ENCODE data around the gene IAH1.

IAH1 gene

DNA sequence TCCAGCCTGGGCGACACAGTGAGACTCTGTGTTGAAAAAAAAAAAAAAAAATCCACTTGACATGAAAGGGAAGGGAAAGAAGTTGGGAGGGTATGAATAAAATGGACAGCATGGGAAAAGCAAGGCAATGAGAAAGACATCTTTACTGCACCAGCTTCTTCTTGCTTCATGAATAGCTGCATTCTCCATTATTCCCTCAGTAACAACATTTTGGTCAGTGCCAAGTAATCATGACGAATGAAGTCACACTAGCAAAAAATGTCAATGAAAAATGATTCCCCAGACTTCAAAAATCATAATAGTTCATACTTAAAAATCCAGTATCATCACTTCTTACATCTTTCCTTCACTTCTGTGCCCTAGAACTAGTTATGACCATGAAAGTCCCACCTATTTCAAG lies 50.9 kb downstream of the IAH1 start:
- Histone ChIP-seq H3K27me3 (no peaks in the 10 kb centered on the region), H3K36me3 (peaks cover 80% of the 10 kb centered on the region), H3K9me3 (no peaks in the 10 kb centered on the region), H3K4me3 (ENCODE audit: low read depth in 1 of 2, low read length in 1 of 2) (no peak overlapping the region), H3K27ac (no peak overlapping the region), H3K4me1 (ENCODE audit: control insufficient read depth in 1 of 2, insufficient read depth in 1 of 2, low read depth in 1 of 2, low read length in 1 of 2) (no peaks in the 10 kb centered on the region)
- TF ChIP-seq, protein P1, sequence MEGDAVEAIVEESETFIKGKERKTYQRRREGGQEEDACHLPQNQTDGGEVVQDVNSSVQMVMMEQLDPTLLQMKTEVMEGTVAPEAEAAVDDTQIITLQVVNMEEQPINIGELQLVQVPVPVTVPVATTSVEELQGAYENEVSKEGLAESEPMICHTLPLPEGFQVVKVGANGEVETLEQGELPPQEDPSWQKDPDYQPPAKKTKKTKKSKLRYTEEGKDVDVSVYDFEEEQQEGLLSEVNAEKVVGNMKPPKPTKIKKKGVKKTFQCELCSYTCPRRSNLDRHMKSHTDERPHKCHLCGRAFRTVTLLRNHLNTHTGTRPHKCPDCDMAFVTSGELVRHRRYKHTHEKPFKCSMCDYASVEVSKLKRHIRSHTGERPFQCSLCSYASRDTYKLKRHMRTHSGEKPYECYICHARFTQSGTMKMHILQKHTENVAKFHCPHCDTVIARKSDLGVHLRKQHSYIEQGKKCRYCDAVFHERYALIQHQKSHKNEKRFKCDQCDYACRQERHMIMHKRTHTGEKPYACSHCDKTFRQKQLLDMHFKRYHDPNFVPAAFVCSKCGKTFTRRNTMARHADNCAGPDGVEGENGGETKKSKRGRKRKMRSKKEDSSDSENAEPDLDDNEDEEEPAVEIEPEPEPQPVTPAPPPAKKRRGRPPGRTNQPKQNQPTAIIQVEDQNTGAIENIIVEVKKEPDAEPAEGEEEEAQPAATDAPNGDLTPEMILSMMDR (IDR thresholded peaks at IDR 0.05): no peak

DNA sequence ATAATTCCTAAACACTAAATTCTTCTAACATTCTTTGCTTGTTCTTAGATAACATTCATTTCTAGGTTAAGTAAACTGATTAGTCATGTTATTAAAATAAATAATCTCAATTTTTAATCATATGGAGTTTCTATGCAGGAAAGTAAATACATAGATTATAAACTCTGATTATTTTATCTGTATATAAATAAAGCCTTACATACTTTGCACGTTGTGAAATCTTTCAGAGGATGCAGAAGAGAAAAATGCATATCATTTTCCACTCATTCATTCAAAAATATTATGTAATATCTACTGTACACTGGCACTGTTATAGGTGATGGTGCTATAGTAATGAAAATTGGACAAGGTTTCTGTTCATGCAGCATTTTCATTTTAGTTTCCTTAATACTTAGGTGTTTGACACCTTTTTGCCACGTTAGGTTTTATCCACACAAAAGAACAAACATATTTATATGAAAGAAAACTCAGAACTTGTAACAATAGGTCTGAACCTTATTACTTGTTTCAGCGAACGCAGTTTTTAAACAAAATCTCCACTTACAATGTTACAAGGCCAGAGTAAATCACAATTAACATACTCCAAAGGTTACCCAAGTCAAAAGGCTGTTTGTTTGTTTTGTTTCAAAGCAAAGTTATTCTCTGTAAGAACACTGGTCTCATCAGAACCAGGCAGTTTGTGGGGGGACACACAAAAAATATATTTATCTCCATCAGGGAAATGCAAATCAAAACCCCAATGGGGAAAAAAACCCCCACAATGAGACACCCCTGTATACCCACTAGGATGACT lies 53.8 kb downstream of the IAH1 start:
- H3K36me3 ChIP-seq: peaks cover 80% of the 10 kb centered on the region

DNA sequence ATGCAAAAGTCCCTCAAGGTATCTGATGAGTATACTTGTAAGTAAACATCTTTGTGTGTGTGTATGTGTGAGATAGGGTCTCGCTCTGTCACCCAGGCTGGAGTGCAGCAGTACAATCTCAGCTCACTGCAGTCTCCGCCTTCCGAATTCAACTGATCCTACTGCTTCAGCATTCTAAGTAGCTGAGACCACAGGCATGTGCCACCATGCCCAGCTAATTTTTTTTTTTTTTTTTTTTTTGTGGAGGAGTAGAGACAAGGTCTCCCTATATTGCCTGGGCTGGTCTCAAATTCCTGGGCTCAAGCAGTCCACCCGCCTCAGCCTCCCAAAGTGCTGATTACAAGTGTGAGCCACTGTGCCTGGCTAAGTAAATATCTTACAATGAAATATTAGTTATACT lies 58.1 kb downstream of the IAH1 start:
- TF ChIP-seq, protein P1 (IDR thresholded peaks at IDR 0.05): no peak
- H3K36me3 ChIP-seq: peaks cover 54% of the 10 kb centered on the region

More for the DNA sequence above, 53.8 kb downstream of the IAH1 start:
- Histone ChIP-seq H3K27ac (no peak overlapping the region), H3K4me3 (ENCODE audit: low read depth in 1 of 2, low read length in 1 of 2) (no peak overlapping the region), H3K27me3 (no peaks in the 10 kb centered on the region), H3K9me3 (no peaks in the 10 kb centered on the region), H3K4me1 (ENCODE audit: control insufficient read depth in 1 of 2, insufficient read depth in 1 of 2, low read depth in 1 of 2, low read length in 1 of 2) (no peaks in the 10 kb centered on the region)
- TF ChIP-seq, protein P1 (IDR thresholded peaks at IDR 0.05): no peak

DNA sequence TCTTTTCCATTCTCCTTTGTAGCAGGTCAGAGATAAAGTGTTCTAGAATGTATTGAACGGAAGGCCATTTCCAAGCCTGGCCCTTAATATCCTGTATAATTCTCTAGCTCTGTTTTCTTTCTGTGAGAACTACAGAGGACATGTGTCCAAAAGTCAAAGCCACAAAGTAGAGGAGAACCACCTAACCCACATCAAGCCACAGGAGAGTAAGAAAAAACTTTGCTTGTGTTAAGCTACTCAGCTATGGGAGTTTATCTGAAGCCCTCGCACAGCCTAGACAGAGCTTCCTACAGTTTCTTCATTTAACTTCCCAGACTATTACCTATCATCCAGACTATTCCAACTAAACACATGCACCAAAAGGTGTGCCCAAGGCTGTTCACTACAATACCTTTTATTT lies 59.3 kb downstream of the IAH1 start:
- TF ChIP-seq, protein P1 (IDR thresholded peaks at IDR 0.05): no peak

More for the DNA sequence above, 58.1 kb downstream of the IAH1 start:
- Histone ChIP-seq H3K9me3 (no peaks in the 10 kb centered on the region), H3K4me1 (ENCODE audit: control insufficient read depth in 1 of 2, insufficient read depth in 1 of 2, low read depth in 1 of 2, low read length in 1 of 2) (peaks cover 4% of the 10 kb centered on the region in 2 experiments), H3K27me3 (no peaks in the 10 kb centered on the region), H3K4me3 (ENCODE audit: low read depth in 1 of 2, low read length in 1 of 2) (no peak overlapping the region), H3K27ac (no peak overlapping the region)

DNA sequence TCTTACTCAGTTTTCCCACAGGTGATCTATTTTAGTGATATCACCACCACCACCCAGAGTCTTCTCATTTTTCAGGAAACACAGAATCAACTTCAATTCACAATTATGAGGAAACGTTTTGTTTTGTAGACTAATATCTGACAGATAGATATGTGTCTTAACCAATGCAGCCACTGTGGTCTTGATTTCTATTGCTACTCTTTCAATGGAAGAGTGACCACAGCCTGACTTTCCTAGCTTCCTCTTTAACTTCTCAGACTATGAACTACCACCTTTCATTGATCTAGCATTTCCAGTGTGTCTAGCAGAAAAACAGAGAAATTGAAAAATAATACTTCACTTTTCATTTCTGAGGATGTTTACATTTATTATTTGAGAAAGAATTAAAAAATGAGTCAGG lies 60.8 kb downstream of the IAH1 start:
- peak overlapping the region; percentile 1 for H3K27ac ChIP-seq
- no peaks in the 10 kb centered on the region for H3K27me3 ChIP-seq
- no peaks in the 10 kb centered on the region for H3K9me3 ChIP-seq
- H3K4me1 ChIP-seq (ENCODE audit: control insufficient read depth in 1 of 2, insufficient read depth in 1 of 2, low read depth in 1 of 2, low read length in 1 of 2): peaks cover 14 to 17% of the 10 kb centered on the region in 2 experiments
- H3K36me3 ChIP-seq: peaks cover 31% of the 10 kb centered on the region
- TF ChIP-seq, protein P1 (IDR thresholded peaks at IDR 0.05): no peak
- no peak overlapping the region for H3K4me3 ChIP-seq (ENCODE audit: low read depth in 1 of 2, low read length in 1 of 2)

More for the DNA sequence above, 59.3 kb downstream of the IAH1 start:
- H3K4me1 ChIP-seq (ENCODE audit: control insufficient read depth in 1 of 2, insufficient read depth in 1 of 2, low read depth in 1 of 2, low read length in 1 of 2): peaks cover 13 to 15% of the 10 kb centered on the region in 2 experiments
- H3K27ac ChIP-seq: no peak overlapping the region
- no peaks in the 10 kb centered on the region for H3K9me3 ChIP-seq
- H3K4me3 ChIP-seq (ENCODE audit: low read depth in 1 of 2, low read length in 1 of 2): no peak overlapping the region
- peaks cover 42% of the 10 kb centered on the region for H3K36me3 ChIP-seq
- H3K27me3 ChIP-seq: no peaks in the 10 kb centered on the region

Data from neutrophil (primary cell).